HEK293T (cell line): Measurements from ENCODE around the gene INSM1.

Experiments
- ARNT ChIP-seq: fragments of 450-650 bp; IDR thresholded peaks from 2 replicates; pipeline ENCODE4 v1.6.1; 2017; ENCODE audit warnings: mild to moderate bottlenecking
- BHLHE40 ChIP-seq: fragments of 450-650 bp; IDR thresholded peaks from 2 replicates; pipeline ENCODE4 v1.6.1; 2016; ENCODE audit warnings: mild to moderate bottlenecking, moderate library complexity, borderline replicate concordance
- ELF4 ChIP-seq: fragments of 450-650 bp; IDR thresholded peaks from 2 replicates; pipeline ENCODE4 v1.6.1; 2017; ENCODE audit warnings: antibody characterized with exemption
- FOXA1 ChIP-seq: fragments of 450-650 bp; IDR thresholded peaks from 2 replicates; pipeline ENCODE4 v1.6.1; 2016; ENCODE audit warnings: mild to moderate bottlenecking
- FOXK2 ChIP-seq: fragments of 450-650 bp; IDR thresholded peaks from 2 replicates; pipeline ENCODE4 v1.6.1; 2016; ENCODE audit warnings: mild to moderate bottlenecking
- HDGF ChIP-seq: fragments of 450-650 bp; IDR thresholded peaks from 2 replicates; pipeline ENCODE4 v1.6.1; 2017; ENCODE audit warnings: antibody characterized with exemption, borderline replicate concordance
- SP1 ChIP-seq: fragments of 450-650 bp; IDR thresholded peaks from 2 replicates; pipeline ENCODE4 v1.6.1; 2017
- SUZ12 ChIP-seq: fragments of 450-650 bp; IDR thresholded peaks from 2 replicates; pipeline ENCODE4 v1.6.1; 2016; ENCODE audit warnings: mild to moderate bottlenecking
- TARDBP ChIP-seq: fragments of 450-650 bp; IDR thresholded peaks from 2 replicates; pipeline ENCODE4 v1.6.1; 2016

DNA sequence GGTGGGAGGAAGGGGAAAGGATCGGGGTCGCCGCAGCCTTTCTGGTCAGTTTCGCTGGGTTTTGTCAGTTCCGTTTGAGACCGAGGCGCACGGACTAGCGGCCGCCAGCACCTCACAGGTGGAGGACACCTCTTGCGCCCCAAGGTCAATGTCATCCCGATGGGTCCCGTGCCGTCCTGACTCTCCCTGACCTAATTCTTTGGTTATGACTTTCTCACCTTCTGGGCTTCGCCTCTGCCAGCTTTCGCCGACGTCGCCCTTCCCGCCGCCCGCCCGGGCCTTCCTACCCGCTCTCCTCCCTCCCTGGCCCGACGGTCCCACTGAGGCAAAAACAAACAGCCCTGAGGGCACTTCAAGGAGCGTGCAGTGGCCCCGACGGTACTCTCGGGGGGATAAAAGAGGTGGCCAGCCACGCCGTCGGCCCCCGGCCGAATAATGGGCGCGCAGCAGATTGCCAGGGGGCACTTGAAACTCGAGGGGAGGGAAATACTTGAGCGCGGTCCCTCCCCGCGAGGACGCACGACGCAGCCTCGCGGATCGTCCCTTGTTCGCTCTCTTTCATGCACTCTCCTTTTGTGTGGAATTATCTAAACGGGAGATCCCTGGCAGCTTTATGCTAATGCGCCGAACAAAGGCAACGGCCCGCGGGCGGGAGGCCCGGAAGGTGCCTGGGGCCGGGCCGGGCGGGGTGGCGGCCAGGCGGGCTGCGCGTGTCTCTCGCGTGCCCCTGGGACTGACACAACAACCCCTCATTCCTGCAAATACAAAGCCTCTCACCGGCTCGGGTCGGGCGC is 3.9 kb upstream of the INSM1 start:
- TF ChIP-seq SP1 (no peak), SUZ12 (no peak), ARNT (no peak), HDGF (no peak), FOXA1 (no peak), FOXK2 (no peak), TARDBP (no peak), ELF4 (no peak), BHLHE40 (no peak)
